Measurements from ENCODE around the gene RNH1. TPM values are rescaled to one million over a fixed set of nuclear protein-coding genes. Genes with fewer than 3 reads are reported as not detected.
A peak's percentile ranks its signal among the peaks of the same experiment; 100 is the strongest.

Gene RNH1
- total RNA-seq, 4 donors from 2014 or later: 151 to 309 (median 198) TPM

DNA sequence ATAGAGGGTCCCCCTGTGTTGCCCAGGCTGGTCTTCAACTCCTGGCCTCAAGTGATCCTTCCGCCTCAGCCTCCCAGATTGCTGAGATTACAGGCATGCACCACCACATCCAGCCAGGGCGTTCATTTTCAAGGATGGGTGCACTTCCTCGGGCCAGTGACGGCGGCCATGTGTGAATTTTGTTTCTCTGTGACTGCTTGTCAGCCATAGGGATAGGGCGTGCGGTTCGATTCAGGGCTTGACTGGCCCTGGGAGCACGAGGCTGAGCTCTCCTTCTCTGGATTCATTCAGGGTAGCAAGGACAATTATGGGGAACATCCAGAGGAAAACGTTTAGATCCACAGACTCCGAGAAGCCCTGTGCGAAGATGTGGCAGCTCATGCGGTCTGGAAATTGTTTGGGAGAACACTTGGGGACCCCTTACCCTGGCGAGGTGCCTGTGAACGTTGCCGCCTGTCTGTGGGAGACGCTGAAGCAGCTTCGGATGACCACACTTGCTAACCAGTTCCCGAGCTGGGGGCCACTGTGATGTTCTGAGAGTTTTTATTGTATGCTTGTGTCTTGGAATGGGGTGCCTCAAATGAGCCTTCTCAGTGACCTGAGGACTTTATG lies 54.0 kb downstream of the RNH1 start:
- no peak overlapping the region for H3K27ac ChIP-seq
- in situ Hi-C loops (cut with MboI; ENCODE audit: low pct_ligation_motif_present in 1 of 4, low pct_unique_long_range_greater_than_20kb in 1 of 4, low sequenced_read_pairs in 3 of 4): loop anchor here in 1 of 4 donors (10.0 kb wide), 1 partner anchor 48 kb away; no protein-coding TSS in a partner anchor
- no peaks in the 10 kb centered on the region for H3K36me3 ChIP-seq
- TF ChIP-seq EP300 (IDR thresholded peaks at IDR 0.05; ENCODE audit: low read depth) (no peak), POLR2AphosphoS5 (IDR thresholded peaks at IDR 0.05) (no peak), POLR2A (IDR thresholded peaks at IDR 0.05) (no peak)
- TF ChIP-seq, protein P1, sequence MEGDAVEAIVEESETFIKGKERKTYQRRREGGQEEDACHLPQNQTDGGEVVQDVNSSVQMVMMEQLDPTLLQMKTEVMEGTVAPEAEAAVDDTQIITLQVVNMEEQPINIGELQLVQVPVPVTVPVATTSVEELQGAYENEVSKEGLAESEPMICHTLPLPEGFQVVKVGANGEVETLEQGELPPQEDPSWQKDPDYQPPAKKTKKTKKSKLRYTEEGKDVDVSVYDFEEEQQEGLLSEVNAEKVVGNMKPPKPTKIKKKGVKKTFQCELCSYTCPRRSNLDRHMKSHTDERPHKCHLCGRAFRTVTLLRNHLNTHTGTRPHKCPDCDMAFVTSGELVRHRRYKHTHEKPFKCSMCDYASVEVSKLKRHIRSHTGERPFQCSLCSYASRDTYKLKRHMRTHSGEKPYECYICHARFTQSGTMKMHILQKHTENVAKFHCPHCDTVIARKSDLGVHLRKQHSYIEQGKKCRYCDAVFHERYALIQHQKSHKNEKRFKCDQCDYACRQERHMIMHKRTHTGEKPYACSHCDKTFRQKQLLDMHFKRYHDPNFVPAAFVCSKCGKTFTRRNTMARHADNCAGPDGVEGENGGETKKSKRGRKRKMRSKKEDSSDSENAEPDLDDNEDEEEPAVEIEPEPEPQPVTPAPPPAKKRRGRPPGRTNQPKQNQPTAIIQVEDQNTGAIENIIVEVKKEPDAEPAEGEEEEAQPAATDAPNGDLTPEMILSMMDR (IDR thresholded peaks at IDR 0.05): no peak
- DNase-seq: no peak
- H3K4me1 ChIP-seq: peaks cover 16 to 27% (median 21%) of the 10 kb centered on the region in 4 donors
- intact Hi-C loops (cut with DNase I; ENCODE audit: low total_unique reads): loop anchor here (10.0 kb wide), 1 partner anchor 52 kb away; the partner anchor contains the start of gene RNH1
- WGBS, 2 donors (ENCODE audit: low coverage in 1 of 2): 93% methylated on average over 18 of the region's 19 CpGs; no CpG with 5 or more reads in 1 of the 2 donors
- H3K4me3 ChIP-seq: no peak overlapping the region
- H3K9me3 ChIP-seq: no peaks in the 10 kb centered on the region
- H3K27me3 ChIP-seq: no peaks in the 10 kb centered on the region

- WGBS, 2 donors (ENCODE audit: low coverage in 1 of 2): 90% methylated on average over 12 of the region's 12 CpGs; no CpG with 5 or more reads in 1 of the 2 donors
- Histone ChIP-seq H3K27me3 (no peaks in the 10 kb centered on the region), H3K27ac (no peak overlapping the region), H3K4me3 (no peak overlapping the region), H3K36me3 (no peaks in the 10 kb centered on the region), H3K4me1 (peaks cover 16 to 33% (median 25%) of the 10 kb centered on the region in 4 donors), H3K9me3 (no peaks in the 10 kb centered on the region)
- DNase-seq: no peak
- TF ChIP-seq POLR2A (IDR thresholded peaks at IDR 0.05): no peak
- TF ChIP-seq POLR2AphosphoS5 (IDR thresholded peaks at IDR 0.05): no peak
- TF ChIP-seq, protein P1 (IDR thresholded peaks at IDR 0.05): no peak
- TF ChIP-seq EP300 (IDR thresholded peaks at IDR 0.05; ENCODE audit: low read depth): no peak
- in situ Hi-C loops (cut with MboI; ENCODE audit: low pct_ligation_motif_present in 1 of 4, low pct_unique_long_range_greater_than_20kb in 1 of 4, low sequenced_read_pairs in 3 of 4): loop anchor here in 1 of 4 donors (10.0 kb wide), 1 partner anchor 47 kb away; no protein-coding TSS in a partner anchor
- intact Hi-C loops (cut with DNase I; ENCODE audit: low total_unique reads): loop anchor here (10.0 kb wide), 1 partner anchor 53 kb away; the partner anchor contains the start of gene RNH1
These were observed 54.8 kb downstream of the RNH1 start for GRCh38 chr11:452203-452744.

DNA sequence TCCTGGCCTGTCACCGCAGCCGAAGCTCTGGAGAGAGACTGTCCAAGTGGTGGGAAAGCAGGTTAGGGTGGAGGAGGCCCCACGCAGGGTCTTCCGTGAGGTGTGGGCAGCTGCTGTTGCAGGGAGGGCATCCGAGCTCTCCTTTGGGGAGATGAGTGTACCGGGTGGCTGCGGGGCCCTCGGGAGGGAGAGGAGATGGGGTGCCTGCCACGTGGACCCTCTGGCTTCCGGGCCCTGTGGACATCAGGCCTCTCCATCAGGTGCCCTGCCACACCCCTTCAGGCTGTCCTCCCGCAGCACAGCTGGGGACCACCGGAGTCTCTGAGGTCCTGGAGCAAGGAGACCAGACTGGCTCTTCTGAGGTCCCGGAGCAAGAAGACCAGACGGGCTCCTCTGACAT lies 55.3 kb downstream of the RNH1 start:
- H3K4me1 ChIP-seq: peaks cover 16 to 36% (median 26%) of the 10 kb centered on the region in 4 donors
- H3K9me3 ChIP-seq: no peaks in the 10 kb centered on the region
- TF ChIP-seq, protein P1 (IDR thresholded peaks at IDR 0.05): no peak
- TF ChIP-seq POLR2A (IDR thresholded peaks at IDR 0.05): no peak
- in situ Hi-C loops (cut with MboI; ENCODE audit: low pct_ligation_motif_present in 1 of 4, low pct_unique_long_range_greater_than_20kb in 1 of 4, low sequenced_read_pairs in 3 of 4) (loop anchor here in 1 of 4 donors (10.0 kb wide), 1 partner anchor 47 kb away; no protein-coding TSS in a partner anchor), intact Hi-C loops (cut with DNase I; ENCODE audit: low total_unique reads) (loop anchor here (10.0 kb wide), 1 partner anchor 53 kb away; the partner anchor contains the start of gene RNH1)
- H3K36me3 ChIP-seq: no peaks in the 10 kb centered on the region
- peak overlapping the region in 1 of 4 donors; percentile 98 for H3K27ac ChIP-seq
- H3K4me3 ChIP-seq: peak overlapping the region in 1 of 4 donors; percentile 96
- WGBS, 2 donors (ENCODE audit: low coverage in 1 of 2): 88% methylated on average over 14 of the region's 14 CpGs; no CpG with 5 or more reads in 1 of the 2 donors
- H3K27me3 ChIP-seq: no peaks in the 10 kb centered on the region
- no peak for DNase-seq

- TF ChIP-seq POLR2A (IDR thresholded peaks at IDR 0.05) (no peak), POLR2AphosphoS5 (IDR thresholded peaks at IDR 0.05) (peak in 1 of 3 donors; percentile 14)
- TF ChIP-seq, protein P1 (IDR thresholded peaks at IDR 0.05): peak in 3 of 5 experiments; percentile 27 to 40 (median 34)
- WGBS, 2 donors (ENCODE audit: low coverage in 1 of 2): 6% methylated on average over 37 of the region's 46 CpGs; no CpG with 5 or more reads in 1 of the 2 donors
- peak; percentile 79 for DNase-seq
- H3K9me3 ChIP-seq: no peaks in the 10 kb centered on the region
- H3K4me3 ChIP-seq: peak overlapping the region; percentile 76 to 99 (median 94)
- intact Hi-C loops (cut with DNase I; ENCODE audit: low total_unique reads) (loop anchor here (10.0 kb wide), 1 partner anchor 54 kb away; the partner anchor contains the start of gene RNH1), in situ Hi-C loops (cut with MboI; ENCODE audit: low pct_ligation_motif_present in 1 of 4, low pct_unique_long_range_greater_than_20kb in 1 of 4, low sequenced_read_pairs in 3 of 4) (loop anchor here in 1 of 4 donors (10.0 kb wide), 1 partner anchor 46 kb away; no protein-coding TSS in a partner anchor)
- H3K4me1 ChIP-seq: peaks cover 19 to 44% (median 30%) of the 10 kb centered on the region in 4 donors
- no peaks in the 10 kb centered on the region for H3K36me3 ChIP-seq
- H3K27ac ChIP-seq: peak overlapping the region; percentile 92 to 98 (median 95)
- no peaks in the 10 kb centered on the region for H3K27me3 ChIP-seq
These were observed 56.1 kb downstream of the RNH1 start for GRCh38 chr11:450809-451451.
